WERI-Rb-1 (cell line): Measurements from ENCODE around the gene NATD1.

ENCODE experiments used
- DNase-seq: peaks from one replicate; pipeline ENCODE4 v3.0.0-alpha.2; 2020
- H3K27ac ChIP-seq: fragments of 250-450 bp; sonication (Bioruptor Pico); 2 replicates; pipeline ENCODE4 v1.5.1; 2020; ENCODE audit warnings: mild to moderate bottlenecking, moderate library complexity
- H3K27me3 ChIP-seq: fragments of 250-450 bp; sonication (Bioruptor Pico); 2 replicates; pipeline ENCODE4 v1.5.1; 2021; ENCODE audit warnings: mild to moderate bottlenecking, low read depth, moderate library complexity; ENCODE audit not compliant: insufficient read depth, severe bottlenecking
- H3K36me3 ChIP-seq: fragments of 250-450 bp; sonication (Bioruptor Pico); 2 replicates; pipeline ENCODE4 v1.5.1; 2020; ENCODE audit warnings: mild to moderate bottlenecking, moderate library complexity
- H3K4me3 ChIP-seq: 2 replicates; pipeline ENCODE4 v1.5.1; 2011; ENCODE audit warnings: low read depth, mild to moderate bottlenecking, control low read depth, low read length
- H3K9me3 ChIP-seq: fragments of 250-450 bp; sonication (Bioruptor Pico); 2 replicates; pipeline ENCODE4 v1.5.1; 2021; ENCODE audit warnings: mild to moderate bottlenecking, moderate library complexity; ENCODE audit not compliant: severe bottlenecking
- TF ChIP-seq, protein P1 (sequence below): IDR thresholded peaks from 2 replicates; pipeline ENCODE4 v1.5.1; 2011; ENCODE audit warnings: low read depth, mild to moderate bottlenecking, control low read depth, inconsistent platforms, low read length

The NATD1 gene

DNA sequence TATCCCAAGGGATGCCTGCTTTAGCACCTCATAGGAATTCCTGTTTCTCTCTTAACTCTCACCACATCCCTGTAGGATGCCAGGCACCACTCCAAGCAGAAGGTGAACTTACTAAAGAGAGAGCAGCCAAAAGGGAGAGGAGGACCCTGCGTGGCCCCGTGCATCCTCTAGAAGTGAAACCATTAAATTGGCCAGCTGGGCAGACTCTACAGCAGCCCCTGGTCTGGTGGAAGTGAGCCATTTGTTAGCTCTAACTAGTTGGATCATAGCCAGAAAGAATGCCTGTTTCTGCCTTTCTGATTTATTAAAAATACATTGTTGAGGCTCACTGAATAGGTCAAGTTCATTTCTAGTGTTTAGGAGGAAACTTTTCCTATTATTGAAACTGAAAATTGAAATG lies 61.5 kb downstream of the NATD1 start:
- TF ChIP-seq, protein P1, sequence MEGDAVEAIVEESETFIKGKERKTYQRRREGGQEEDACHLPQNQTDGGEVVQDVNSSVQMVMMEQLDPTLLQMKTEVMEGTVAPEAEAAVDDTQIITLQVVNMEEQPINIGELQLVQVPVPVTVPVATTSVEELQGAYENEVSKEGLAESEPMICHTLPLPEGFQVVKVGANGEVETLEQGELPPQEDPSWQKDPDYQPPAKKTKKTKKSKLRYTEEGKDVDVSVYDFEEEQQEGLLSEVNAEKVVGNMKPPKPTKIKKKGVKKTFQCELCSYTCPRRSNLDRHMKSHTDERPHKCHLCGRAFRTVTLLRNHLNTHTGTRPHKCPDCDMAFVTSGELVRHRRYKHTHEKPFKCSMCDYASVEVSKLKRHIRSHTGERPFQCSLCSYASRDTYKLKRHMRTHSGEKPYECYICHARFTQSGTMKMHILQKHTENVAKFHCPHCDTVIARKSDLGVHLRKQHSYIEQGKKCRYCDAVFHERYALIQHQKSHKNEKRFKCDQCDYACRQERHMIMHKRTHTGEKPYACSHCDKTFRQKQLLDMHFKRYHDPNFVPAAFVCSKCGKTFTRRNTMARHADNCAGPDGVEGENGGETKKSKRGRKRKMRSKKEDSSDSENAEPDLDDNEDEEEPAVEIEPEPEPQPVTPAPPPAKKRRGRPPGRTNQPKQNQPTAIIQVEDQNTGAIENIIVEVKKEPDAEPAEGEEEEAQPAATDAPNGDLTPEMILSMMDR, result no peak
- DNase-seq, result no peak
- Histone ChIP-seq H3K27ac (no peak overlapping the region), H3K36me3 (peaks cover 10% of the 10 kb centered on the region), H3K27me3 (no peaks in the 10 kb centered on the region), H3K4me3 (no peak overlapping the region), H3K9me3 (no peaks in the 10 kb centered on the region)

DNA sequence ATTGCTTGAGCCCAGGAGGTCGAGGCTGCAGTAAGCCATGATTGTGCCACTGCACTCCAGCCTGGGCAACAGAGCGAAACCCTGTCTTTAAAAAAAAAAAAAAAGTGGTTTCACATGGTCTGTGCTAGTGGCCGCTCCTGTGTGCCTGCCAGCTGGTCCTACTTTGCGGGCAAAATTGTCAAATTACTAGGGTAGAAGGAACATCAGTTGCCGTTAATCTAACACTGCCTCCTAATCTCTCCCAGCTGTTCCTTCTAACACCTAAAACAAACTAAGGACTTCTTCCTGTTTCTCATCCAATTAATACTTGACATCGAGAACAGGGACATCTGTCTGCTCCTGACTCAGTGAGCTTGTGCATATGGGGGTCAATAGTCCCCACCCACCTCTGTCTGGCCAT lies 63.1 kb downstream of the NATD1 start:
- peaks cover 6% of the 10 kb centered on the region for H3K36me3 ChIP-seq
- no peak overlapping the region for H3K4me3 ChIP-seq
- H3K27me3 ChIP-seq, result no peaks in the 10 kb centered on the region
- TF ChIP-seq, protein P1, result no peak
- no peak for DNase-seq
- H3K27ac ChIP-seq, result no peak overlapping the region
- no peaks in the 10 kb centered on the region for H3K9me3 ChIP-seq

DNA sequence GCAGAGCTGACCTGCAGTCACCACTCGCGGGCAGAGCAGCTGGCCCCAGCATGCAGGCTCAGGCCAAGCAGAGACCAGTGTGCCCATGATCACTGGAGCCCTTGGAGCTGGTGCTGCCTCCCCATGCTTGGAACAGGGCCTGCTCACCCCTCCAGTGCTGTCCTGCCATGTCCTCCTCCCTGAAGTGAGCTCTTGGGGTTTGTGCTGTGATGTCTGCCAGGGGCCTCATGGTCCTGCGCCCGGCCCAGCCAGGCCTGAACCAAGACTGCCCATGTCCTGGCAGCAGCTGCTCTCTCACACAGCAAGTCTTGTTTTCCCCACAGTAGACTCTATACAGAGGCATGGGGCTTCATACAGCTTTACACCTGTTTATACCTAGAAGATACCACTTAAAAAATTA lies 63.8 kb downstream of the NATD1 start:
- Histone ChIP-seq H3K9me3 (no peaks in the 10 kb centered on the region), H3K36me3 (peaks cover 6% of the 10 kb centered on the region), H3K27me3 (no peaks in the 10 kb centered on the region), H3K4me3 (no peak overlapping the region), H3K27ac (no peak overlapping the region)
- TF ChIP-seq, protein P1, result no peak
- no peak for DNase-seq
